ENCODE results near the gene PTPRT.
"Not testable (repeated sequence)": the region's sequence is repeated elsewhere in the genome, so short reads cannot be mapped to it uniquely, and the experiment has no call there.

PTPRT gene

DNA sequence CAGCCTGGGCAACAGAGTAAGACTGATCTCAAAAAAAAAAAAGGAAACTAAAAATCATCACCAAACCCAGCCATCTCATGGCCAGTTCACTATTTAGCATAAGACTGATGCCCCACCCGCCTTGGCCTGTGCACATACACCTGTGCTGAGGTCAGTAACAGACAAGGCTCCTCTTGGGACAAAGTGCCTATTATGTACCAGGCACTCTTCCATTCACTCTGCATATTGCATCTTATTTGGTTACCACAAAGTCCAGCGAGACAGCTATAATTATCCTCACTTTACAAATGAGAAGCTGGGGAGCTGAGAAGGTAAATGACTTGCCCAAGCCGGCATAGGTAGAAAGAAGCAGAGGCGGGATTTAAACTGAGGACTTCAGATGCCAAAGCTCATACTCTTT is 3.8 kb downstream of the PTPRT start:
- H3K4me3 ChIP-seq = no peak overlapping the region
- no peaks in the 10 kb centered on the region for H3K36me3 ChIP-seq (ENCODE audit: insufficient read depth, low read length)
- H3K9me3 ChIP-seq (ENCODE audit: low read depth, low read length) = no peaks in the 10 kb centered on the region
- DNase-seq (ENCODE audit: low read depth, low spot score) = no peak
- H3K27ac ChIP-seq = no peak overlapping the region
- H3K9ac ChIP-seq (ENCODE audit: insufficient read length) = no peak overlapping the region
- TF ChIP-seq FOXP2 (optimal IDR thresholded peaks at IDR 0.05; ENCODE audit: control extremely low read depth, extremely low read length, insufficient read depth) = no peak
- no peak for TF ChIP-seq POLR2AphosphoS5 (IDR thresholded peaks at IDR 0.05; ENCODE audit: borderline replicate concordance, low read depth, low read length)
- TF ChIP-seq EZH2 (IDR thresholded peaks at IDR 0.05) = no peak

DNA sequence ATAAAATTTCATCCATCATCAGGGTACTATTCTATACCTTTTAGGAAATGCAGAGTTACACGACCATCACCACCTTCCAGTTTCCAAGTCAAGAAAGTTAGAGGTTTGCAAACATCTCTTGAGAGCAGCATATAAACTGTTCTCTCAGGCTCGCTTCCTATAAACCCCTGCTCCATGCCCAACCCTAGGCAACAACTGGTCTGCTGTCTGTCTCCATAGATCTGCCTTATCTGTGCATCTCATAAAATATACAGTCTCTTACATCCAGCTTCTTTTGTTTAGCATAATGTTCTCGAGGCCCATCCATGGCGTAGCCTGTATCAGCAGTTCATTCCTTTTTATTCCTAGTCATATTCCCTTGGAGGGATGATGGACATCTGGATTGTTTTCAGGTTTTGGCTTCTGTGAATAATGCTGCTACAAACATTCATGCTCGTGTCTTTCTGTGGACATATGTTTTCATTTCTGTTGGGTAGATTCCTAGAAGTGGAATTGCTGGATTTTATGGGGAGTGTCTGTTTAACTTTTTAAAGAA is 6.1 kb downstream of the PTPRT start:
- no peaks in the 10 kb centered on the region for H3K36me3 ChIP-seq (ENCODE audit: insufficient read depth, low read length)
- no peak overlapping the region for H3K27ac ChIP-seq
- no peak overlapping the region for H3K4me3 ChIP-seq
- H3K9ac ChIP-seq (ENCODE audit: insufficient read length) = no peak overlapping the region
- no peak for TF ChIP-seq FOXP2 (optimal IDR thresholded peaks at IDR 0.05; ENCODE audit: control extremely low read depth, extremely low read length, insufficient read depth)
- no peak for TF ChIP-seq POLR2AphosphoS5 (IDR thresholded peaks at IDR 0.05; ENCODE audit: borderline replicate concordance, low read depth, low read length)
- TF ChIP-seq EZH2 (IDR thresholded peaks at IDR 0.05) = no peak
- H3K9me3 ChIP-seq (ENCODE audit: low read depth, low read length) = no peaks in the 10 kb centered on the region
- DNase-seq (ENCODE audit: low read depth, low spot score) = no peak

DNA sequence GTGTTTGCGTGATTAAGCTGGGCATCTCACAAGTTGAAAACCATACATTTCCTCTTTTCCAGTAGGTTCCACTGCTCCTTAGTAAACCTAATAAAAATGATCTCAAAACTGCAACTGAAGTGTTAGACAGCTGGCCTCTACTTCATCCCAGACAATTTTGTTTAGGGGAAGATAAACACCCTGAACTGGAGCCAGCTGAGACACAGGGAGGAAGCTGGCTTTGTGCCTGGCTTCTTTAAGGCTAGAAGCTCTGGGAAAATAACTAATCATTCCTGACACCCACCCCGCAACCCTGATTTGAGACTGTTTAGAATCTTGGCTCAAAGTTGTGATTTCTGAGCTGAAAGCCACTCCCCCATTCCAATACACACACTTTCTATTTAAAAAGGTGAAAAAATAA is 11.6 kb downstream of the PTPRT start:
- Histone ChIP-seq H3K27ac (no peak overlapping the region), H3K4me3 (no peak overlapping the region), H3K9me3 (ENCODE audit: low read depth, low read length) (no peaks in the 10 kb centered on the region), H3K36me3 (ENCODE audit: insufficient read depth, low read length) (no peaks in the 10 kb centered on the region), H3K9ac (ENCODE audit: insufficient read length) (no peak overlapping the region)
- no peak for TF ChIP-seq FOXP2 (optimal IDR thresholded peaks at IDR 0.05; ENCODE audit: control extremely low read depth, extremely low read length, insufficient read depth)
- no peak for DNase-seq (ENCODE audit: low read depth, low spot score)

DNA sequence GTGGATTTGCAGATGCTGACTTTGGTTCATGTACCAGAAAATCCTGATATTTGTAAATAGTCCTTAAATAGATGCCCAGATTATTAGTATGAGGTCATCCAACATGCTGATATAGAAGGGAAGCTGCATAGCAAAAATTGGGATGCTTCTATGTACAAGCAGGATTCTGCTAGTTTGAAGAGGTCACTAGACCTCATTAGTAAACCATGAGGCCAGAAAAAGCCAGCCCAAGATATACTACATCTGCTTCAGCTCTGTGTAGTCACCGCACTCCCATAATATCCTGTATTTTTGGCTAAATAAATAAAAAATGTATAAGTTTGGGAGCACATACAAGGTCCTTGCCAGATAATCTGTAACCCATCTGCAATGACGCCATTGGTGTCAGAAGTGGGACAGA is 13.0 kb downstream of the PTPRT start:
- H3K9ac ChIP-seq (ENCODE audit: insufficient read length) = no peak overlapping the region
- H3K36me3 ChIP-seq (ENCODE audit: insufficient read depth, low read length) = no peaks in the 10 kb centered on the region
- no peaks in the 10 kb centered on the region for H3K9me3 ChIP-seq (ENCODE audit: low read depth, low read length)
- H3K4me3 ChIP-seq = no peak overlapping the region
- no peak for DNase-seq (ENCODE audit: low read depth, low spot score)
- H3K27ac ChIP-seq = no peak overlapping the region
- TF ChIP-seq POLR2AphosphoS5 (IDR thresholded peaks at IDR 0.05; ENCODE audit: borderline replicate concordance, low read depth, low read length) = no peak
- TF ChIP-seq FOXP2 (optimal IDR thresholded peaks at IDR 0.05; ENCODE audit: control extremely low read depth, extremely low read length, insufficient read depth) = no peak
- no peak for TF ChIP-seq EZH2 (IDR thresholded peaks at IDR 0.05)

DNA sequence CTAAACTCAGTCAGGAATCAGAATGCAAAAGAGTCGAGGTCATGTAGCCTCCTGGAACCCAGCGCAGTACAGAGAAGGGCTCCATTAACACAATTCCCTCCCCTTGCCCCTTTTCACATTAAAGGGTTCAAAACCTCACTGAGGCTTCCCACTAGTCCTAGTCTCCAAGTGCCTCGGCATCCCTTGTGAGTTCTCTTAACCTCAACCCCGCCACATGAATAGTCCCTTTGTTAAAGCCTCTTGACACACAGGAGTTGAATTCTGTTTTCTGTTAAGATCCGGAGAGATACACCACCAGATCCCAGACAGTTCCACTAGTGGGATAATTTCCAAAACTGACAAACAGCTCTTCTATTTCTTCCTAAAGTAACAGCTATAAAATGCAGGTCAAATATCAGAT is 17.8 kb downstream of the PTPRT start:
- no peaks in the 10 kb centered on the region for H3K36me3 ChIP-seq (ENCODE audit: insufficient read depth, low read length)
- no peak overlapping the region for H3K4me3 ChIP-seq
- no peak overlapping the region for H3K27ac ChIP-seq
- no peak overlapping the region for H3K9ac ChIP-seq (ENCODE audit: insufficient read length)
- no peak for TF ChIP-seq POLR2AphosphoS5 (IDR thresholded peaks at IDR 0.05; ENCODE audit: borderline replicate concordance, low read depth, low read length)
- no peak for TF ChIP-seq EZH2 (IDR thresholded peaks at IDR 0.05)
- TF ChIP-seq FOXP2 (optimal IDR thresholded peaks at IDR 0.05; ENCODE audit: control extremely low read depth, extremely low read length, insufficient read depth) = no peak
- H3K9me3 ChIP-seq (ENCODE audit: low read depth, low read length) = no peaks in the 10 kb centered on the region
- no peak for DNase-seq (ENCODE audit: low read depth, low spot score)

DNA sequence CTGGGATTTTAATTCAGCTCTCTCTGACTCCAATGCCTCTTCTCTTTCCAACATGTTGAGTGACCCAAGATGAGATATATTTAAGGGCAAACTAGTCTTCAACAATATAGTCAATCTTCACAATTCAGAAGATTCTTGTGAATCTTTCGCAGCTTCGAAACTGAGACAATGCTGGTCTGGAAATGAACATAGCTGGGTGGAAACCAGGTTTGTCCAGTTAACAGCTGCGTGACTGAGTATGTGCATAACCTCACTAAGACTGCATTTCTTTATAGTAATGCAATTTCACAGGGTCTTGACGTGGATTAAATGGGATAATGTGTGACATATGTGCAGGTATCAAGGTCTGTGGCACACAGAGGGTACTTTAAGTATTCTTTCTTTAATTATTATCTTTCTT is 18.9 kb downstream of the PTPRT start:
- no peaks in the 10 kb centered on the region for H3K9me3 ChIP-seq (ENCODE audit: low read depth, low read length)

DNA sequence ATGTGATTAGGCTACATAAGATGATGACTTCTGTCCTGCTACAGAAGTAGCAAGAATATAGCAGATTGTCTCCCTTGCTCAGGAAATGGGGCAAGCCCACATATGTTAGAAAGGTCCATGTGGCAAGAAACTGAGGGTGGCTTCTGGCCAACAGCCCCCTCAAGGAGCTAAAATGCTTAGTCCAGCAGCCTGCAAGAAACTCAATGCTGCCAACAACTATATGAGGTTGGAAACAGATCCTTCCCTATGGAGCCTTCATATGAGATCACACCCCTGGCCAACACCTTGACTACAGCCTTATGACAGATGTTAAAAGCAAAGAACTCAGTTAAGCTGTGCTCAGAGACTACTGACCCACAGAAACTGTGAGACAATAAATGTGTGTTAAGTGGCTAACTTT is 22.1 kb downstream of the PTPRT start:
- DNase-seq (ENCODE audit: low read depth, low spot score) = no peak
- Histone ChIP-seq H3K36me3 (ENCODE audit: insufficient read depth, low read length) (no peaks in the 10 kb centered on the region), H3K9me3 (ENCODE audit: low read depth, low read length) (no peaks in the 10 kb centered on the region), H3K4me3 (no peak overlapping the region), H3K27ac (no peak overlapping the region), H3K9ac (ENCODE audit: insufficient read length) (no peak overlapping the region)
- TF ChIP-seq POLR2AphosphoS5 (IDR thresholded peaks at IDR 0.05; ENCODE audit: borderline replicate concordance, low read depth, low read length) = no peak
- TF ChIP-seq EZH2 (IDR thresholded peaks at IDR 0.05) = no peak
- TF ChIP-seq FOXP2 (optimal IDR thresholded peaks at IDR 0.05; ENCODE audit: control extremely low read depth, extremely low read length, insufficient read depth) = no peak

More for the DNA sequence above, 18.9 kb downstream of the PTPRT start:
- TF ChIP-seq EZH2 (IDR thresholded peaks at IDR 0.05) = no peak
- TF ChIP-seq POLR2AphosphoS5 (IDR thresholded peaks at IDR 0.05; ENCODE audit: borderline replicate concordance, low read depth, low read length) = no peak
- no peak for TF ChIP-seq FOXP2 (optimal IDR thresholded peaks at IDR 0.05; ENCODE audit: control extremely low read depth, extremely low read length, insufficient read depth)
- Histone ChIP-seq H3K4me3 (no peak overlapping the region), H3K36me3 (ENCODE audit: insufficient read depth, low read length) (no peaks in the 10 kb centered on the region), H3K27ac (no peak overlapping the region), H3K9ac (ENCODE audit: insufficient read length) (no peak overlapping the region)
- no peak for DNase-seq (ENCODE audit: low read depth, low spot score)

DNA sequence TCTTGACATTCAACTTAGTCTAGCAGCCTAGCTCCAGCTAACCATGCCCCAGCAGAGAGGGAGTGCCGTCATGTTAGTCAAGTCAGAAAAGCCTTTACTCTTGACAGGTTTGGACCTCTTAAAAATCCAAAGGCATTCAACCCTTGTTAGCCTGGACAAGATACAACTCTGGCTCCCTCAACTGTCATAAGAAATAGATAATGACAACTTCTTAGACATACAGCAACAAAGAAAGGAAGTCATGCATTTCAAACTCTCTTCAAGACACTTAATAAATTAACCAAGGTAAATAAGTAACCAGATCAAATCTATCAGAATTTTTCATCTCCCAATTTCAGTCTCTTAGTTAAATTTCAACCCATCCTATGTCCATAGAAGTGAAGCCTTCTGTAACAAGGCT is 22.7 kb downstream of the PTPRT start:
- Histone ChIP-seq H3K9me3 (ENCODE audit: low read depth, low read length) (no peaks in the 10 kb centered on the region), H3K9ac (ENCODE audit: insufficient read length) (no peak overlapping the region), H3K27ac (no peak overlapping the region), H3K4me3 (no peak overlapping the region), H3K36me3 (ENCODE audit: insufficient read depth, low read length) (no peaks in the 10 kb centered on the region)
- no peak for DNase-seq (ENCODE audit: low read depth, low spot score)
- no peak for TF ChIP-seq FOXP2 (optimal IDR thresholded peaks at IDR 0.05; ENCODE audit: control extremely low read depth, extremely low read length, insufficient read depth)
- no peak for TF ChIP-seq EZH2 (IDR thresholded peaks at IDR 0.05)
- no peak for TF ChIP-seq POLR2AphosphoS5 (IDR thresholded peaks at IDR 0.05; ENCODE audit: borderline replicate concordance, low read depth, low read length)

DNA sequence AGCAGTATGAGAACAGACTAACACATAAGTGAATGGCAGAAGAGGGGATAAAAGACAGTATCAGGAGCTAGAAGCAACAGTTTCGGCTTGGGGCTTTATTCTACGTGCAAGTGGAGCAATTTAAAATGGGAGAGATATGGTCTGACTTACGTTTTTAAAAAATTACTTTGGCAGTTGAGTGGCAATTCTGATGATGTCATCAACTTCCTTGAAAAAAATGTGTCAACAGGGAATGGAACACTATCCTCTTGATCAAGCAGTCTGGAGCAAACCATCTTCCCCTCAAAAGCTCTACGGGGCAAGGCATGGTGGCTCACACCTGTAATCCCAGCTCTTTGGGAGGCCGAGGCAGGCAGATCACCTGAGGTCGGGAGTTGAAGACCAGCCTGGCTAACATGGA is 24.1 kb downstream of the PTPRT start:
- no peak overlapping the region for H3K27ac ChIP-seq
- no peaks in the 10 kb centered on the region for H3K9me3 ChIP-seq (ENCODE audit: low read depth, low read length)
- no peak overlapping the region for H3K4me3 ChIP-seq
- H3K36me3 ChIP-seq (ENCODE audit: insufficient read depth, low read length) = no peaks in the 10 kb centered on the region
- DNase-seq (ENCODE audit: low read depth, low spot score) = no peak
- no peak overlapping the region for H3K9ac ChIP-seq (ENCODE audit: insufficient read length)
- TF ChIP-seq FOXP2 (optimal IDR thresholded peaks at IDR 0.05; ENCODE audit: control extremely low read depth, extremely low read length, insufficient read depth) = no peak
- TF ChIP-seq EZH2 (IDR thresholded peaks at IDR 0.05) = no peak
- TF ChIP-seq POLR2AphosphoS5 (IDR thresholded peaks at IDR 0.05; ENCODE audit: borderline replicate concordance, low read depth, low read length) = no peak

DNA sequence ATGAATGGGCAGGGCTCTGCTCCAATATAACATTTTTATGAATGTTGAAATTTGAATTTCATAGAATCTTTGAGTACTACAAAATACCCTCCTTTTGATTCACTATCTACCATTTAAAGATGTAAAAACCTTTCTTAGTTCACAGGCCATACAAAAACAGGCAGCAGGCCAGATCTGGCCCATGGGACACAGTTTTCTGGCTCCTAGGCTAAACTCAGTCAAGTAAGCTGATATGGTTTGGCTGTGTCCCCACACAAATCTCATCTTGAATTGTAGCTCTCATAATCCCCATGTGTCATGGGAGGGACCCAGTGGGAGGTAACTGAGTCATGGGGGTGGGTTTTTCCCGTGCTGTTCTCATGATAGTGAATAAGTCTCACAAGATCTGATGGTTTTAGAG is 25.0 kb downstream of the PTPRT start:
- not testable (repeated sequence) for H3K4me3 ChIP-seq; H3K27ac ChIP-seq; DNase-seq (ENCODE audit: low read depth, low spot score); H3K36me3 ChIP-seq (ENCODE audit: insufficient read depth, low read length); H3K9ac ChIP-seq (ENCODE audit: insufficient read length); H3K9me3 ChIP-seq (ENCODE audit: low read depth, low read length)
